ENCODE data around the gene MSH4. TPM values are rescaled to one million over a fixed set of nuclear protein-coding genes. Genes with fewer than 3 reads are reported as not detected.

MSH4 gene
- total and polyA plus RNA-seq, 2 experiments from 2014 or later = 0.19 to 0.37 TPM

GRCh38 chr1:75838079-75838478, 41.4 kb downstream of the MSH4 start:
- H3K27ac ChIP-seq = no peak overlapping the region
- 81% methylated on average over 2 of the region's 2 CpGs for WGBS (ENCODE audit: low lambda C conversion rate, missing lambda C conversion rate)
- no peak overlapping the region for H3K4me2 ChIP-seq
- H3K79me2 ChIP-seq = no peaks in the 10 kb centered on the region
- TF ChIP-seq EZH2phosphoT487 (IDR thresholded peaks at IDR 0.05; ENCODE audit: low read depth, severe bottlenecking, unreplicated experiment) (no peak), EZH2 (IDR thresholded peaks at IDR 0.05; ENCODE audit: borderline replicate concordance) (no peak), CTCF (IDR thresholded peaks at IDR 0.05; ENCODE audit: poor library complexity) (no peak)
- H3K4me1 ChIP-seq (ENCODE audit: insufficient read depth) = no peaks in the 10 kb centered on the region
- no peaks in the 10 kb centered on the region for H3K27me3 ChIP-seq
- no peaks in the 10 kb centered on the region for H4K20me1 ChIP-seq (ENCODE audit: insufficient read depth, poor library complexity, severe bottlenecking)
- H3K4me3 ChIP-seq = no peak overlapping the region
- no peak overlapping the region for H2AFZ ChIP-seq
- H3K9me2 ChIP-seq (replicated peaks; ENCODE audit: insufficient read depth) = no peaks in the 10 kb centered on the region
- no peaks in the 10 kb centered on the region for H3K9me3 ChIP-seq (ENCODE audit: low read depth)
- H3K36me3 ChIP-seq (replicated peaks; ENCODE audit: insufficient read depth, low read depth) = no peaks in the 10 kb centered on the region
- no peak for DNase-seq (ENCODE audit: low spot score)

- Histone ChIP-seq H3K27me3 (no peaks in the 10 kb centered on the region), H3K79me2 (no peaks in the 10 kb centered on the region), H3K4me3 (no peak overlapping the region), H4K20me1 (ENCODE audit: insufficient read depth, poor library complexity, severe bottlenecking) (no peaks in the 10 kb centered on the region), H3K36me3 (replicated peaks; ENCODE audit: insufficient read depth, low read depth) (no peaks in the 10 kb centered on the region), H3K4me1 (ENCODE audit: insufficient read depth) (no peaks in the 10 kb centered on the region), H3K27ac (no peak overlapping the region), H3K9me3 (ENCODE audit: low read depth) (no peaks in the 10 kb centered on the region), H3K4me2 (no peak overlapping the region), H2AFZ (no peak overlapping the region), H3K9me2 (replicated peaks; ENCODE audit: insufficient read depth) (no peaks in the 10 kb centered on the region)
- TF ChIP-seq EZH2 (IDR thresholded peaks at IDR 0.05; ENCODE audit: borderline replicate concordance) = no peak
- TF ChIP-seq CTCF (IDR thresholded peaks at IDR 0.05; ENCODE audit: poor library complexity) = no peak
- no peak for TF ChIP-seq EZH2phosphoT487 (IDR thresholded peaks at IDR 0.05; ENCODE audit: low read depth, severe bottlenecking, unreplicated experiment)
- DNase-seq (ENCODE audit: low spot score) = no peak
These were observed 44.7 kb downstream of the MSH4 start for GRCh38 chr1:75841421-75841820.

- no peaks in the 10 kb centered on the region for H3K9me3 ChIP-seq (ENCODE audit: low read depth)
- no peaks in the 10 kb centered on the region for H3K4me1 ChIP-seq (ENCODE audit: insufficient read depth)
- no peaks in the 10 kb centered on the region for H3K27me3 ChIP-seq
- no peaks in the 10 kb centered on the region for H3K9me2 ChIP-seq (replicated peaks; ENCODE audit: insufficient read depth)
- H4K20me1 ChIP-seq (ENCODE audit: insufficient read depth, poor library complexity, severe bottlenecking) = no peaks in the 10 kb centered on the region
- H3K27ac ChIP-seq = no peak overlapping the region
- no peak for DNase-seq (ENCODE audit: low spot score)
- no peak overlapping the region for H2AFZ ChIP-seq
- 0% methylated on average over 1 of the region's 1 CpG for whole genome bisulfite sequencing (ENCODE audit: low lambda C conversion rate, missing lambda C conversion rate)
- no peaks in the 10 kb centered on the region for H3K36me3 ChIP-seq (replicated peaks; ENCODE audit: insufficient read depth, low read depth)
- H3K4me2 ChIP-seq = no peak overlapping the region
- no peak overlapping the region for H3K4me3 ChIP-seq
- H3K79me2 ChIP-seq = no peaks in the 10 kb centered on the region
- TF ChIP-seq EZH2phosphoT487 (IDR thresholded peaks at IDR 0.05; ENCODE audit: low read depth, severe bottlenecking, unreplicated experiment) = no peak
- TF ChIP-seq EZH2 (IDR thresholded peaks at IDR 0.05; ENCODE audit: borderline replicate concordance) = no peak
- no peak for TF ChIP-seq CTCF (IDR thresholded peaks at IDR 0.05; ENCODE audit: poor library complexity)
These were observed 48.9 kb downstream of the MSH4 start for GRCh38 chr1:75845576-75845975.

GRCh38 chr1:75855010-75855409, 58.3 kb downstream of the MSH4 start:
- WGBS (ENCODE audit: low lambda C conversion rate, missing lambda C conversion rate) = 54% methylated on average over 2 of the region's 2 CpGs
- H3K4me2 ChIP-seq = no peak overlapping the region
- TF ChIP-seq EZH2phosphoT487 (IDR thresholded peaks at IDR 0.05; ENCODE audit: low read depth, severe bottlenecking, unreplicated experiment) (no peak), CTCF (IDR thresholded peaks at IDR 0.05; ENCODE audit: poor library complexity) (no peak), EZH2 (IDR thresholded peaks at IDR 0.05; ENCODE audit: borderline replicate concordance) (no peak)
- DNase-seq (ENCODE audit: low spot score) = no peak
- H3K9me3 ChIP-seq (ENCODE audit: low read depth) = no peaks in the 10 kb centered on the region
- H3K79me2 ChIP-seq = no peaks in the 10 kb centered on the region
- no peaks in the 10 kb centered on the region for H3K27me3 ChIP-seq
- H3K4me3 ChIP-seq = no peak overlapping the region
- H3K9me2 ChIP-seq (replicated peaks; ENCODE audit: insufficient read depth) = no peaks in the 10 kb centered on the region
- no peaks in the 10 kb centered on the region for H3K4me1 ChIP-seq (ENCODE audit: insufficient read depth)
- no peaks in the 10 kb centered on the region for H3K36me3 ChIP-seq (replicated peaks; ENCODE audit: insufficient read depth, low read depth)
- no peak overlapping the region for H2AFZ ChIP-seq
- H3K27ac ChIP-seq = no peak overlapping the region
- no peaks in the 10 kb centered on the region for H4K20me1 ChIP-seq (ENCODE audit: insufficient read depth, poor library complexity, severe bottlenecking)
